SJSA1 (cell line): ENCODE measurements around the gene BCO1. TPM values are rescaled to one million over a fixed set of nuclear protein-coding genes. Genes with fewer than 3 reads are reported as not detected.

Experiments
- DNase-seq, 2 experiments: peaks; one replicate each; pipeline ENCODE4 v3.0.0-alpha.2; 2015 to 2020; ENCODE audit warnings: low spot score in 2 of 2, low read depth in 1 of 2
- H3K27ac ChIP-seq: fragments of 250-450 bp; sonication (Bioruptor Pico); 2 replicates; pipeline ENCODE4 v1.5.1; 2020; ENCODE audit warnings: mild to moderate bottlenecking, moderate library complexity
- H3K27me3 ChIP-seq: fragments of 250-450 bp; sonication (Bioruptor Pico); replicated peaks from 2 replicates; pipeline ENCODE4 v1.5.1; 2020; ENCODE audit warnings: mild to moderate bottlenecking, moderate library complexity
- H3K36me3 ChIP-seq: fragments of 250-450 bp; sonication (Bioruptor Pico); 2 replicates; pipeline ENCODE4 v1.5.1; 2020; ENCODE audit warnings: mild to moderate bottlenecking
- H3K4me1 ChIP-seq: fragments of 250-450 bp; sonication (Bioruptor Pico); replicated peaks from 2 replicates; pipeline ENCODE4 v1.6.1; 2021; ENCODE audit warnings: mild to moderate bottlenecking
- H3K4me3 ChIP-seq: fragments of 250-450 bp; sonication (Bioruptor Pico); 2 replicates; pipeline ENCODE4 v1.5.1; 2020; ENCODE audit warnings: mild to moderate bottlenecking
- H3K9me3 ChIP-seq: fragments of 250-450 bp; sonication (Bioruptor Pico); replicated peaks from 2 replicates; pipeline ENCODE4 v1.5.1; 2020; ENCODE audit warnings: mild to moderate bottlenecking
- total RNA-seq: library from RNA; depleted of rRNA; stranded (reverse); fragments of >200 nt; shearing (Covaris generic); gene quantifications from 2 replicates; pipeline ENCODE4 v1.2.3, GENCODE V29; 2014

Gene BCO1
- total RNA-seq, 1 experiment from 2014 or later = not detected

GRCh38 chr16:81307770-81308169 is 69.3 kb downstream of the BCO1 start:
- H3K27ac ChIP-seq = no peak overlapping the region
- 0 out of 2 replicates have a peak, but pooled peaks cover 5% of the 10 kb centered on the region for H3K36me3 ChIP-seq
- no peaks in the 10 kb centered on the region for H3K4me1 ChIP-seq
- H3K27me3 ChIP-seq = no peaks in the 10 kb centered on the region
- no peak overlapping the region for H3K4me3 ChIP-seq
- no peak for DNase-seq
- no peaks in the 10 kb centered on the region for H3K9me3 ChIP-seq

- Histone ChIP-seq H3K9me3 (no peaks in the 10 kb centered on the region), H3K4me3 (no peak overlapping the region), H3K4me1 (peaks cover 6% of the 10 kb centered on the region), H3K27ac (no peak overlapping the region), H3K36me3 (peaks cover 9% of the 10 kb centered on the region; the same call in 1 of the 2 replicates), H3K27me3 (no peaks in the 10 kb centered on the region)
- DNase-seq = no peak
Measured at GRCh38 chr16:81310045-81310644, 71.7 kb downstream of the BCO1 start.

- no peaks in the 10 kb centered on the region for H3K9me3 ChIP-seq
- DNase-seq = no peak
- no peaks in the 10 kb centered on the region for H3K27me3 ChIP-seq
- H3K4me1 ChIP-seq = peaks cover 10% of the 10 kb centered on the region
- H3K36me3 ChIP-seq = peaks cover 14% of the 10 kb centered on the region; the same call in 1 of the 2 replicates
- no peak overlapping the region for H3K4me3 ChIP-seq
- no peak overlapping the region for H3K27ac ChIP-seq
Measured at GRCh38 chr16:81311762-81312161, 73.3 kb downstream of the BCO1 start.

- Histone ChIP-seq H3K27ac (no peak overlapping the region), H3K27me3 (no peaks in the 10 kb centered on the region), H3K36me3 (peaks cover 14% of the 10 kb centered on the region; the same call in 1 of the 2 replicates), H3K9me3 (no peaks in the 10 kb centered on the region), H3K4me3 (peak overlapping the region; percentile 95), H3K4me1 (peaks cover 16% of the 10 kb centered on the region)
- peak in 1 of 2 experiments; percentile 14 for DNase-seq
Measured at GRCh38 chr16:81313701-81314602, 75.5 kb downstream of the BCO1 start.

GRCh38 chr16:81314603-81315270 is 76.2 kb downstream of the BCO1 start, which contains the start of gene GAN:
Gene GAN, plus strand, starts transcription at chr16:81314962. Its CDS starts 152 bp downstream, at chr16:81315114.
- H3K4me1 ChIP-seq = peaks cover 23% of the 10 kb centered on the region
- peak within 1 kb of the TSS; percentile 53 for H3K27ac ChIP-seq
- H3K36me3 ChIP-seq = peaks cover 14% of the 10 kb centered on the region; the same call in 1 of the 2 replicates
- no peaks in the 10 kb centered on the region for H3K9me3 ChIP-seq
- peak; percentile 95 to 96 for DNase-seq
- peak within 1 kb of the TSS; percentile 95 for H3K4me3 ChIP-seq
- no peaks in the 10 kb centered on the region for H3K27me3 ChIP-seq

- peak overlapping the region; percentile 95 for H3K4me3 ChIP-seq
- DNase-seq = peak; percentile 45 to 58
Measured at GRCh38 chr16:81315271-81316175, 77.0 kb downstream of the BCO1 start.

GRCh38 chr16:81316176-81316496 is 77.6 kb downstream of the BCO1 start:
- Histone ChIP-seq H3K9me3 (no peaks in the 10 kb centered on the region), H3K4me1 (peaks cover 37% of the 10 kb centered on the region), H3K27ac (no peak overlapping the region), H3K4me3 (peak overlapping the region; percentile 95), H3K36me3 (peaks cover 14% of the 10 kb centered on the region; the same call in 1 of the 2 replicates), H3K27me3 (no peaks in the 10 kb centered on the region)
- DNase-seq = no peak

More at GRCh38 chr16:81315271-81316175, 77.0 kb downstream of the BCO1 start:
- H3K36me3 ChIP-seq = peaks cover 14% of the 10 kb centered on the region; the same call in 1 of the 2 replicates
- H3K27me3 ChIP-seq = no peaks in the 10 kb centered on the region
- no peaks in the 10 kb centered on the region for H3K9me3 ChIP-seq
- peaks cover 31% of the 10 kb centered on the region for H3K4me1 ChIP-seq
- peak overlapping the region; percentile 53 for H3K27ac ChIP-seq

- H3K27me3 ChIP-seq = no peaks in the 10 kb centered on the region
- no peak overlapping the region for H3K27ac ChIP-seq
- peaks cover 50% of the 10 kb centered on the region for H3K4me1 ChIP-seq
- no peak overlapping the region for H3K4me3 ChIP-seq
- no peak for DNase-seq
- H3K9me3 ChIP-seq = no peaks in the 10 kb centered on the region
- peaks cover 9% of the 10 kb centered on the region; the same call in 1 of the 2 replicates for H3K36me3 ChIP-seq
Measured at GRCh38 chr16:81318711-81319110, 80.2 kb downstream of the BCO1 start.

- Histone ChIP-seq H3K27me3 (no peaks in the 10 kb centered on the region), H3K27ac (peak overlapping the region; percentile 49), H3K4me3 (no peak overlapping the region), H3K9me3 (no peaks in the 10 kb centered on the region), H3K36me3 (peaks cover 9% of the 10 kb centered on the region; the same call in 1 of the 2 replicates), H3K4me1 (peaks cover 53% of the 10 kb centered on the region)
- DNase-seq = peak; percentile 75 to 80
Measured at GRCh38 chr16:81319221-81319912, 80.9 kb downstream of the BCO1 start.

- DNase-seq = peak in 1 of 2 experiments; percentile 18
- no peaks in the 10 kb centered on the region for H3K9me3 ChIP-seq
- H3K27me3 ChIP-seq = no peaks in the 10 kb centered on the region
- no peaks in the 10 kb centered on the region for H3K36me3 ChIP-seq
- H3K4me1 ChIP-seq = peaks cover 58% of the 10 kb centered on the region
- no peak overlapping the region; the same call in 1 of the 2 replicates for H3K27ac ChIP-seq
- H3K4me3 ChIP-seq = no peak overlapping the region
Measured at GRCh38 chr16:81321039-81321438, 82.5 kb downstream of the BCO1 start.

- no peak for DNase-seq
- no peak overlapping the region for H3K4me3 ChIP-seq
- no peaks in the 10 kb centered on the region for H3K27me3 ChIP-seq
- no peaks in the 10 kb centered on the region for H3K9me3 ChIP-seq
- H3K36me3 ChIP-seq = no peaks in the 10 kb centered on the region
- no peak overlapping the region; the same call in 1 of the 2 replicates for H3K27ac ChIP-seq
- peaks cover 57% of the 10 kb centered on the region for H3K4me1 ChIP-seq
Measured at GRCh38 chr16:81321536-81321935, 83.0 kb downstream of the BCO1 start.

- no peak for DNase-seq
- Histone ChIP-seq H3K4me3 (no peak overlapping the region), H3K27me3 (no peaks in the 10 kb centered on the region), H3K4me1 (peaks cover 44% of the 10 kb centered on the region), H3K27ac (no peak overlapping the region), H3K36me3 (no peaks in the 10 kb centered on the region), H3K9me3 (no peaks in the 10 kb centered on the region)
Measured at GRCh38 chr16:81324808-81325207, 86.3 kb downstream of the BCO1 start.
